Transverse colon (tissue), 4 donors: ENCODE measurements around the gene DCD. TPM values are rescaled to one million over a fixed set of nuclear protein-coding genes. Genes with fewer than 3 reads are reported as not detected.

Source experiments
- DNase-seq: peaks from one replicate; pipeline ENCODE4 v3.0.0-alpha.2; 2019
- H3K27ac ChIP-seq, 4 donors: fragments of 200-600 bp; sonication (generic); 2 replicates each; pipeline ENCODE4 v1.5.1; 2016 to 2018; ENCODE audit warnings: inconsistent platforms in 4 of 4
- H3K27me3 ChIP-seq: fragments of 200-600 bp; sonication (generic); 2 replicates; pipeline ENCODE4 v1.5.1; 2017; ENCODE audit warnings: inconsistent platforms
- H3K36me3 ChIP-seq, 4 donors: fragments of 200-600 bp; sonication (generic); 2 replicates each; pipeline ENCODE4 v1.5.1; 2017 to 2019; ENCODE audit warnings: inconsistent platforms in 4 of 4
- H3K4me1 ChIP-seq, 4 donors: fragments of 200-600 bp; sonication (generic); 2 replicates each; pipeline ENCODE4 v1.5.1; 2017 to 2020; ENCODE audit warnings: inconsistent platforms in 4 of 4
- H3K4me3 ChIP-seq, 4 donors: fragments of 200-600 bp; sonication (generic); 1 replicate in 1 of 4; 2 replicates in 3 of 4; pipeline versions ENCODE4 v1.5.1 to v1.6.1; 2017 to 2019; ENCODE audit warnings: inconsistent platforms in 4 of 4
- H3K9me3 ChIP-seq, 2 donors: fragments of 200-600 bp; sonication (generic); 2 replicates each; pipeline ENCODE4 v1.5.1; 2017 to 2019; ENCODE audit warnings: inconsistent platforms in 2 of 2
- CTCF ChIP-seq, 5 experiments: fragments of 200-600 bp in 3 of 5; fragments of 450-650 bp in 2 of 5; sonication (generic) in 3 of 5; IDR thresholded peaks; 1 replicate in 2 of 5; 2 replicates in 3 of 5; pipeline ENCODE4 v1.5.1; 2016 to 2017; ENCODE audit warnings: antibody characterized with exemption in 5 of 5, inconsistent platforms in 3 of 5, mild to moderate bottlenecking in 2 of 5, moderate library complexity in 1 of 5
- EP300 ChIP-seq: sonication (generic); formaldehyde crosslinking; IDR thresholded peaks from one replicate; pipeline ENCODE4 v1.6.1; 2017; ENCODE audit warnings: antibody characterized with exemption, low read depth
- POLR2A ChIP-seq: fragments of 450-650 bp; IDR thresholded peaks from one replicate; pipeline ENCODE4 v1.6.1; 2016; ENCODE audit warnings: antibody characterized with exemption, mild to moderate bottlenecking, moderate library complexity
- POLR2AphosphoS5 ChIP-seq, 3 donors: sonication (generic); formaldehyde crosslinking; IDR thresholded peaks; one replicate each; pipeline ENCODE4 v1.6.1; 2016; ENCODE audit warnings: antibody characterized with exemption in 3 of 3
- WGBS, 2 donors: methylation state at CpG; one replicate each; pipeline ENCODE4 v1.1.5; 2018; ENCODE audit warnings: low coverage in 1 of 2; 5-methylcytosine and 5-hydroxymethylcytosine counted together
- in situ Hi-C, 4 donors: fragments of 200-750 bp; cut with MboI; loops; one replicate each; pipeline versions ENCODE4 v1.15.0 to v1.15.1; 2017; ENCODE audit warnings: low sequenced_read_pairs in 3 of 4, low pct_ligation_motif_present in 1 of 4, low pct_unique_long_range_greater_than_20kb in 1 of 4
- intact Hi-C: fragments of 100-400 bp; cut with DNase I; formaldehyde crosslinking; loops from one replicate; pipeline ENCODE4 v1.15.1; 2023; ENCODE audit warnings: low total_unique reads
- total RNA-seq, 4 donors: library from RNA; depleted of rRNA; stranded (reverse); fragments of >200 nt; gene quantifications; one replicate each; pipeline ENCODE4 v1.1.0, GENCODE V29; 2016

The DCD gene
- total RNA-seq, 4 donors from 2014 or later = not detected

- intact Hi-C loops = no loop called here
- in situ Hi-C loops = no loop called here
Observed at GRCh38 chr12:54663603-54664002, 15.4 kb upstream of the DCD start.

GRCh38 chr12:54662026-54662425 is 13.9 kb upstream of the DCD start:
- 33 to 50% methylated on average over 1 to 3 of the region's 3 CpGs for WGBS, 2 donors
- Histone ChIP-seq H3K4me3 (no peak overlapping the region), H3K36me3 (no peaks in the 10 kb centered on the region), H3K27me3 (no peaks in the 10 kb centered on the region), H3K27ac (no peak overlapping the region), H3K9me3 (no peaks in the 10 kb centered on the region), H3K4me1 (no peaks in the 10 kb centered on the region)
- DNase-seq = no peak
- intact Hi-C loops = no loop called here
- in situ Hi-C loops = no loop called here
- TF ChIP-seq POLR2A = no peak
- no peak for TF ChIP-seq POLR2AphosphoS5 (IDR thresholded peaks at IDR 0.05)
- no peak for TF ChIP-seq EP300
- no peak for TF ChIP-seq CTCF (IDR thresholded peaks at IDR 0.05)

More at GRCh38 chr12:54663603-54664002, 15.4 kb upstream of the DCD start:
- no peak overlapping the region for H3K27ac ChIP-seq
- WGBS, 2 donors = 80 to 87% methylated on average over 3 of the region's 3 CpGs
- H3K9me3 ChIP-seq = no peaks in the 10 kb centered on the region
- H3K36me3 ChIP-seq = no peaks in the 10 kb centered on the region
- no peak for DNase-seq
- H3K4me1 ChIP-seq = no peaks in the 10 kb centered on the region
- H3K27me3 ChIP-seq = no peaks in the 10 kb centered on the region
- H3K4me3 ChIP-seq = no peak overlapping the region
- no peak for TF ChIP-seq EP300
- no peak for TF ChIP-seq POLR2A
- TF ChIP-seq CTCF (IDR thresholded peaks at IDR 0.05) = no peak
- TF ChIP-seq POLR2AphosphoS5 (IDR thresholded peaks at IDR 0.05) = no peak

GRCh38 chr12:54661048-54661447 is 12.9 kb upstream of the DCD start:
- H3K27me3 ChIP-seq = no peaks in the 10 kb centered on the region
- no peak overlapping the region for H3K4me3 ChIP-seq
- intact Hi-C loops = no loop called here
- no peak overlapping the region for H3K27ac ChIP-seq
- no peak for DNase-seq
- no peaks in the 10 kb centered on the region for H3K9me3 ChIP-seq
- no peaks in the 10 kb centered on the region for H3K36me3 ChIP-seq
- no peak for TF ChIP-seq POLR2A
- in situ Hi-C loops = no loop called here
- no peaks in the 10 kb centered on the region for H3K4me1 ChIP-seq
- 20 to 70% methylated on average over 2 of the region's 2 CpGs for WGBS, 2 donors

- no peak for TF ChIP-seq POLR2A
- no peak for TF ChIP-seq POLR2AphosphoS5 (IDR thresholded peaks at IDR 0.05)
- TF ChIP-seq EP300 = no peak
- no peak for TF ChIP-seq CTCF (IDR thresholded peaks at IDR 0.05)
- intact Hi-C loops = no loop called here
Observed at GRCh38 chr12:54660320-54660962, 12.3 kb upstream of the DCD start.

More at GRCh38 chr12:54660320-54660962, 12.3 kb upstream of the DCD start:
- Histone ChIP-seq H3K4me1 (no peaks in the 10 kb centered on the region), H3K27me3 (no peaks in the 10 kb centered on the region), H3K27ac (no peak overlapping the region), H3K4me3 (no peak overlapping the region), H3K9me3 (no peaks in the 10 kb centered on the region), H3K36me3 (no peaks in the 10 kb centered on the region)
- in situ Hi-C loops = no loop called here
- DNase-seq = no peak
- 87 to 88% methylated on average over 3 to 10 of the region's 10 CpGs for WGBS, 2 donors
